Measurements from ENCODE around the gene AIFM2.

DNA sequence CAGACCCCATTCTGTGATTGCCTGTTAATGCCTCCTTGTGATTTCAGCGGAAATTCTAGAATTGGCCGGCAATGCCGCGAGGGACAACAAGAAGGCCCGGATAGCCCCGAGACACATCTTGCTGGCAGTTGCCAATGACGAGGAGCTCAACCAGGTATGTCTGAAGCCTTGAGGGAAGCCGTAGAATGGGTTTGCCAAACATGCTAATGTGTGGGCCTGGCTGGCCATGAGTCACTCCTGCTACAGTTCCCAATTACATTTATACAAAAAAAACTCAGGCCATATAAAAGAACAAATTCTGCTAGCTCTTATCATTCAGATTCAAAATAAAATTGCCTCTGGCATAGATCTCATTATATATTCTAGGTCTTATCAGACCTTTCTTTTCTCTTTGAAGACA is 42.6 kb downstream of the AIFM2 start:
- TF ChIP-seq, protein P1, sequence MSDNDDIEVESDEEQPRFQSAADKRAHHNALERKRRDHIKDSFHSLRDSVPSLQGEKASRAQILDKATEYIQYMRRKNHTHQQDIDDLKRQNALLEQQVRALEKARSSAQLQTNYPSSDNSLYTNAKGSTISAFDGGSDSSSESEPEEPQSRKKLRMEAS (IDR thresholded peaks at IDR 0.05): no peak
- TF ChIP-seq EZH2 (conservative IDR thresholded peaks at IDR 0.05; ENCODE audit: low read depth, low read length) (no peak), HCFC1 (IDR thresholded peaks at IDR 0.05; ENCODE audit: low read depth, low read length) (no peak), ZNF335 (CRISPR knock-in tag; IDR thresholded peaks at IDR 0.05) (no peak), TCF12 (IDR thresholded peaks at IDR 0.05) (no peak), TCF12 (CRISPR knock-in tag; IDR thresholded peaks at IDR 0.05) (no peak), MTF1 (CRISPR knock-in tag; IDR thresholded peaks at IDR 0.05) (no peak)
- TF ChIP-seq, protein P2, sequence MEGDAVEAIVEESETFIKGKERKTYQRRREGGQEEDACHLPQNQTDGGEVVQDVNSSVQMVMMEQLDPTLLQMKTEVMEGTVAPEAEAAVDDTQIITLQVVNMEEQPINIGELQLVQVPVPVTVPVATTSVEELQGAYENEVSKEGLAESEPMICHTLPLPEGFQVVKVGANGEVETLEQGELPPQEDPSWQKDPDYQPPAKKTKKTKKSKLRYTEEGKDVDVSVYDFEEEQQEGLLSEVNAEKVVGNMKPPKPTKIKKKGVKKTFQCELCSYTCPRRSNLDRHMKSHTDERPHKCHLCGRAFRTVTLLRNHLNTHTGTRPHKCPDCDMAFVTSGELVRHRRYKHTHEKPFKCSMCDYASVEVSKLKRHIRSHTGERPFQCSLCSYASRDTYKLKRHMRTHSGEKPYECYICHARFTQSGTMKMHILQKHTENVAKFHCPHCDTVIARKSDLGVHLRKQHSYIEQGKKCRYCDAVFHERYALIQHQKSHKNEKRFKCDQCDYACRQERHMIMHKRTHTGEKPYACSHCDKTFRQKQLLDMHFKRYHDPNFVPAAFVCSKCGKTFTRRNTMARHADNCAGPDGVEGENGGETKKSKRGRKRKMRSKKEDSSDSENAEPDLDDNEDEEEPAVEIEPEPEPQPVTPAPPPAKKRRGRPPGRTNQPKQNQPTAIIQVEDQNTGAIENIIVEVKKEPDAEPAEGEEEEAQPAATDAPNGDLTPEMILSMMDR (CRISPR knock-in tag; IDR thresholded peaks at IDR 0.05): no peak
- TF ChIP-seq, protein P3, sequence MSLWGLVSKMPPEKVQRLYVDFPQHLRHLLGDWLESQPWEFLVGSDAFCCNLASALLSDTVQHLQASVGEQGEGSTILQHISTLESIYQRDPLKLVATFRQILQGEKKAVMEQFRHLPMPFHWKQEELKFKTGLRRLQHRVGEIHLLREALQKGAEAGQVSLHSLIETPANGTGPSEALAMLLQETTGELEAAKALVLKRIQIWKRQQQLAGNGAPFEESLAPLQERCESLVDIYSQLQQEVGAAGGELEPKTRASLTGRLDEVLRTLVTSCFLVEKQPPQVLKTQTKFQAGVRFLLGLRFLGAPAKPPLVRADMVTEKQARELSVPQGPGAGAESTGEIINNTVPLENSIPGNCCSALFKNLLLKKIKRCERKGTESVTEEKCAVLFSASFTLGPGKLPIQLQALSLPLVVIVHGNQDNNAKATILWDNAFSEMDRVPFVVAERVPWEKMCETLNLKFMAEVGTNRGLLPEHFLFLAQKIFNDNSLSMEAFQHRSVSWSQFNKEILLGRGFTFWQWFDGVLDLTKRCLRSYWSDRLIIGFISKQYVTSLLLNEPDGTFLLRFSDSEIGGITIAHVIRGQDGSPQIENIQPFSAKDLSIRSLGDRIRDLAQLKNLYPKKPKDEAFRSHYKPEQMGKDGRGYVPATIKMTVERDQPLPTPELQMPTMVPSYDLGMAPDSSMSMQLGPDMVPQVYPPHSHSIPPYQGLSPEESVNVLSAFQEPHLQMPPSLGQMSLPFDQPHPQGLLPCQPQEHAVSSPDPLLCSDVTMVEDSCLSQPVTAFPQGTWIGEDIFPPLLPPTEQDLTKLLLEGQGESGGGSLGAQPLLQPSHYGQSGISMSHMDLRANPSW (CRISPR knock-in tag; IDR thresholded peaks at IDR 0.05; ENCODE audit: borderline replicate concordance): no peak

Data from HepG2 (cell line).